Vagina (tissue), 2 donors: ENCODE results near the gene PNLIP. TPM values are rescaled to one million over a fixed set of nuclear protein-coding genes. Genes with fewer than 3 reads are reported as not detected.

Experiments used
- DNase-seq, 2 donors: peaks; one replicate each; pipeline ENCODE4 v3.0.0-alpha.2; 2017; ENCODE audit errors: extremely low spot score in 2 of 2
- H3K27ac ChIP-seq: fragments of 200-600 bp; sonication (generic); one replicate; pipeline ENCODE4 v1.5.1; 2019
- H3K27me3 ChIP-seq: fragments of 200-600 bp; sonication (generic); one replicate; pipeline ENCODE4 v1.5.1; 2019
- H3K36me3 ChIP-seq, 2 donors: fragments of 200-600 bp; sonication (generic); one replicate each; pipeline ENCODE4 v1.5.1; 2017 to 2019
- H3K4me1 ChIP-seq: fragments of 200-600 bp; sonication (generic); one replicate; pipeline ENCODE4 v1.5.1; 2019
- H3K4me3 ChIP-seq, 2 donors: fragments of 200-600 bp; sonication (generic); 1 replicate in 1 of 2; 2 replicates in 1 of 2; pipeline ENCODE4 v1.5.1; 2016 to 2019
- H3K9me3 ChIP-seq: fragments of 200-600 bp; sonication (generic); one replicate; pipeline ENCODE4 v1.5.1; 2019
- POLR2A ChIP-seq, 2 donors: fragments of 450-650 bp; IDR thresholded peaks; one replicate each; pipeline ENCODE4 v1.6.1; 2017; ENCODE audit warnings: antibody characterized with exemption in 2 of 2, mild to moderate bottlenecking in 2 of 2, moderate library complexity in 2 of 2
- POLR2AphosphoS5 ChIP-seq, 2 donors: sonication (generic); formaldehyde crosslinking; IDR thresholded peaks; one replicate each; pipeline ENCODE4 v1.9.0; 2017; ENCODE audit warnings: antibody characterized with exemption in 2 of 2, mild to moderate bottlenecking in 2 of 2, low read depth in 1 of 2; ENCODE audit not compliant: insufficient read depth in 1 of 2
- intact Hi-C: fragments of 100-400 bp; cut with DNase I; formaldehyde crosslinking; loops from one replicate; pipeline ENCODE4 v1.15.1; 2023
- total RNA-seq: library from RNA; depleted of rRNA; stranded (reverse); fragments of >200 nt; gene quantifications from one replicate; pipeline ENCODE4 v1.2.3, GENCODE V29; 2016
- TF ChIP-seq, protein P1 (sequence below), 3 experiments: fragments of 450-650 bp in 2 of 3; fragments of 200-600 bp in 1 of 3; sonication (generic) in 1 of 3; IDR thresholded peaks; one replicate each; pipeline ENCODE4 v1.5.1; 2017 to 2019; ENCODE audit warnings: antibody characterized with exemption in 3 of 3, mild to moderate bottlenecking in 2 of 3, moderate library complexity in 2 of 3

PNLIP gene
- total RNA-seq, 1 donor from 2014 or later: not detected

DNA sequence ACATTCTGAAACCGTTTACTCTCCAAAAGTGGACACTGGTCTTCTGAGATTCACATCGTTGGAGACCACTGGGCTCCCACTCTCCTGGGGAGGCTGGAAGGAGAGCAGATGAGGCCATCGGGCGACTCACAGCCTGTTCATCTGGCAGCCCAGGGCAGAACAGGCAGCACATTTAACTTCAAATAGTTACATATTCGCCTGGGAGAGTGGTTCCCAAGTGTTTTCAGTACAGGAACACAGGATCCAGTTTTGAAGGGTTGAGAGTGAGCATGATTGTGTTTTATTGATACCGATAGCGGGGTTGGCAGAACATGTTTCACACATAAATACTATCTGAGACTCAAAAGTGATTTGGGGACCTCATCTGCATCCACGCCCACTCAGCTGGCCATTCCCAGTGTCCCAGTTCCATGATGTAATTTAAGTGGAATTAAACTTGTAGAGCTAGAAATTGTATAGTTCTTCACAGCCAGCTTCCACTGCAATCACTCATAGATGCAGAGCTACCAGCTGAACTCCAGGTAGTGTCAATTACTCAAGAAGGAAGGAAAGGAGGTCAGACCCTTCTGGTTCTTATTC is 22.8 kb upstream of the PNLIP start:
- H3K4me1 ChIP-seq: no peaks in the 10 kb centered on the region
- H3K27ac ChIP-seq: no peak overlapping the region
- no peaks in the 10 kb centered on the region for H3K27me3 ChIP-seq
- no peak for DNase-seq
- H3K36me3 ChIP-seq: no peaks in the 10 kb centered on the region
- intact Hi-C loops: no loop called here
- H3K9me3 ChIP-seq: no peaks in the 10 kb centered on the region
- TF ChIP-seq POLR2AphosphoS5 (IDR thresholded peaks at IDR 0.05; ENCODE audit: insufficient read depth in 1 of 2, low read depth in 1 of 2): no peak
- TF ChIP-seq, protein P1, sequence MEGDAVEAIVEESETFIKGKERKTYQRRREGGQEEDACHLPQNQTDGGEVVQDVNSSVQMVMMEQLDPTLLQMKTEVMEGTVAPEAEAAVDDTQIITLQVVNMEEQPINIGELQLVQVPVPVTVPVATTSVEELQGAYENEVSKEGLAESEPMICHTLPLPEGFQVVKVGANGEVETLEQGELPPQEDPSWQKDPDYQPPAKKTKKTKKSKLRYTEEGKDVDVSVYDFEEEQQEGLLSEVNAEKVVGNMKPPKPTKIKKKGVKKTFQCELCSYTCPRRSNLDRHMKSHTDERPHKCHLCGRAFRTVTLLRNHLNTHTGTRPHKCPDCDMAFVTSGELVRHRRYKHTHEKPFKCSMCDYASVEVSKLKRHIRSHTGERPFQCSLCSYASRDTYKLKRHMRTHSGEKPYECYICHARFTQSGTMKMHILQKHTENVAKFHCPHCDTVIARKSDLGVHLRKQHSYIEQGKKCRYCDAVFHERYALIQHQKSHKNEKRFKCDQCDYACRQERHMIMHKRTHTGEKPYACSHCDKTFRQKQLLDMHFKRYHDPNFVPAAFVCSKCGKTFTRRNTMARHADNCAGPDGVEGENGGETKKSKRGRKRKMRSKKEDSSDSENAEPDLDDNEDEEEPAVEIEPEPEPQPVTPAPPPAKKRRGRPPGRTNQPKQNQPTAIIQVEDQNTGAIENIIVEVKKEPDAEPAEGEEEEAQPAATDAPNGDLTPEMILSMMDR (IDR thresholded peaks at IDR 0.05): no peak
- no peak overlapping the region for H3K4me3 ChIP-seq

DNA sequence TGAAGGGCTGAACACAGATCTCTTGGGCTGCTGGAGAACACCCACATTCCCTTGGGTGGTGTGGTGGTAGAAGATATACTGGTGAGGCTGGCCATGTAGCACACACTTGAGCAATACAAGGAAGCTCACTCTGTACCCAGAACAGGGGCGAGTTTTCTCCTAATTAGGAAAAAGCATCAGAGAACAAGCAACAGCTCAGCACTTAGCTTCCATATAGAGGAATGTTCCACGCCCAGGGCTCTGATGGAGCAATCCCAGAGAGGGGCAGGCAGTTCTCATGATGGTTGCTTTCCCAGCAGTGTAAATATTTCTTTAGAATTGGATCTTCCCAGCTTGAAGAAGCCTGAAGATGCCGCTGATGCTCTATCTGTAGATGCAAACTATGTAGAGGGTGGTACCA is 21.0 kb upstream of the PNLIP start:
- TF ChIP-seq POLR2AphosphoS5 (IDR thresholded peaks at IDR 0.05; ENCODE audit: insufficient read depth in 1 of 2, low read depth in 1 of 2) (no peak), POLR2A (IDR thresholded peaks at IDR 0.05) (no peak)
- TF ChIP-seq, protein P1 (IDR thresholded peaks at IDR 0.05): no peak
- Histone ChIP-seq H3K27ac (no peak overlapping the region), H3K36me3 (no peaks in the 10 kb centered on the region), H3K9me3 (no peaks in the 10 kb centered on the region), H3K4me1 (no peaks in the 10 kb centered on the region), H3K27me3 (no peaks in the 10 kb centered on the region), H3K4me3 (no peak overlapping the region)
- intact Hi-C loops: no loop called here
- no peak for DNase-seq

DNA sequence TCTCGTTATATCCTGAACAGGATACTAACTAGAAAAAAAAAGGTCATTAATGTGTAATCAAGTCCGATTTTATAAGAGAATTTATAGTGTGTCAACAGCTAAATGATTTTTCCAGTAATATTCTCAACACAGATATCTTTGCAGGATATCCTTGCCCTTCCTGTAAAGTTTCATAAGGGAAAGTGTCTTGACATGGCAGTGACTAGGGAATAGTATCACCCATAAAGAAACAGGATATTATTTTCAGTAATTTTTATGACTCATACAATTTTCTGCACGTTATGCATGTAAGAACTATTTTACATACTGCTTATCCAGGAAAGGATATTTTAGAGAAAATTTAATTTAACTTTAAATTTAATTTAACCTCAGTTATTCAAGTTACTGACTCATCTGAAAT is 19.5 kb upstream of the PNLIP start:
- DNase-seq: no peak
- TF ChIP-seq, protein P1 (IDR thresholded peaks at IDR 0.05): no peak
- TF ChIP-seq POLR2AphosphoS5 (IDR thresholded peaks at IDR 0.05; ENCODE audit: insufficient read depth in 1 of 2, low read depth in 1 of 2) (no peak), POLR2A (IDR thresholded peaks at IDR 0.05) (no peak)
- no peaks in the 10 kb centered on the region for H3K27me3 ChIP-seq
- H3K4me1 ChIP-seq: no peaks in the 10 kb centered on the region
- no peaks in the 10 kb centered on the region for H3K36me3 ChIP-seq
- H3K27ac ChIP-seq: no peak overlapping the region
- H3K4me3 ChIP-seq: no peak overlapping the region
- intact Hi-C loops: no loop called here
- no peaks in the 10 kb centered on the region for H3K9me3 ChIP-seq

DNA sequence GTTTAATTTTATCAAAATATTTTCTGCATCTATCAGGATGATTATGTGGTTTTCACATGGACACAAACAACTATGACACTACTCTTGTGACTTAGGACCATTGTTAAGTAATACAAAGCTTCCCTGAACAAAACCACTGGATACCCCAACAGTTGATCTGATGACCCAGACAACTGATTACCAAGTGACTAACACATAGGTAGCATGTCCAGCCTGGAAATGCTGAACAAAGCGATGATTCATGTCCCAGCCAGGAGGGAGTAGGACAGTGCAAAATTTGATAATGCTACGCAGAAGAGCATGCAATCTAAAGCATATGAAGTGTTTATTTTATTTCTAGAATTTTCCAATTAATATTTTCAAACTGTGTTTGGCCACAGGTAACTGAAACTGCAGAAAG is 8.9 kb upstream of the PNLIP start:
- no peak for DNase-seq
- Histone ChIP-seq H3K4me3 (no peak overlapping the region), H3K36me3 (no peaks in the 10 kb centered on the region), H3K4me1 (no peaks in the 10 kb centered on the region), H3K27ac (no peak overlapping the region), H3K9me3 (no peaks in the 10 kb centered on the region), H3K27me3 (no peaks in the 10 kb centered on the region)
- TF ChIP-seq POLR2A (IDR thresholded peaks at IDR 0.05) (no peak), POLR2AphosphoS5 (IDR thresholded peaks at IDR 0.05; ENCODE audit: insufficient read depth in 1 of 2, low read depth in 1 of 2) (no peak)
- TF ChIP-seq, protein P1 (IDR thresholded peaks at IDR 0.05): no peak
- intact Hi-C loops: no loop called here

DNA sequence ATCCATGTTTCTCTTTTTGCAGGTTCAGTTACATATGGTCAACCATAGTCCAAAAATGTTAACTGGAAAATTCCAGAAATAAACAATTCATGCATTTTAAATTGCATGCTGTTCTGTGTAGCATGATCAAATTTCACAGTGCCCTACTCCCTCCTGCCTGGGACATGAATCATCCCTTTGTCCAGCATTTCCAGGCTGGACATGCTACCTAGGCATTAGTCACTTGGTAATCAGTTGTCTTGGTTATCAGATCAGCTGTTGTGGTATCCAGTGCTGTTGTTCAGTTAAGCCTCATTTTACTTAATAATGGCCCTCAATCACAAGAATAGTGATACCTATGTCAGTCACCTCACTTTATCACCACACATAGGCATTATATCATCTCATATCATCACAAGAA is 7.3 kb upstream of the PNLIP start:
- TF ChIP-seq, protein P1 (IDR thresholded peaks at IDR 0.05): no peak
- TF ChIP-seq POLR2AphosphoS5 (IDR thresholded peaks at IDR 0.05; ENCODE audit: insufficient read depth in 1 of 2, low read depth in 1 of 2) (no peak), POLR2A (IDR thresholded peaks at IDR 0.05) (no peak)
- Histone ChIP-seq H3K27me3 (no peaks in the 10 kb centered on the region), H3K4me1 (no peaks in the 10 kb centered on the region), H3K4me3 (no peak overlapping the region), H3K9me3 (no peaks in the 10 kb centered on the region), H3K36me3 (no peaks in the 10 kb centered on the region), H3K27ac (no peak overlapping the region)
- intact Hi-C loops: no loop called here
- no peak for DNase-seq
